ENCODE measurements around the gene FBXO44. TPM values are rescaled to one million over a fixed set of nuclear protein-coding genes. Genes with fewer than 3 reads are reported as not detected.
A peak's percentile ranks its signal among the peaks of the same experiment; 100 is the strongest.

Gene FBXO44
- total RNA-seq, 2 experiments from 2014 or later: 21.6 to 23.6 TPM

DNA sequence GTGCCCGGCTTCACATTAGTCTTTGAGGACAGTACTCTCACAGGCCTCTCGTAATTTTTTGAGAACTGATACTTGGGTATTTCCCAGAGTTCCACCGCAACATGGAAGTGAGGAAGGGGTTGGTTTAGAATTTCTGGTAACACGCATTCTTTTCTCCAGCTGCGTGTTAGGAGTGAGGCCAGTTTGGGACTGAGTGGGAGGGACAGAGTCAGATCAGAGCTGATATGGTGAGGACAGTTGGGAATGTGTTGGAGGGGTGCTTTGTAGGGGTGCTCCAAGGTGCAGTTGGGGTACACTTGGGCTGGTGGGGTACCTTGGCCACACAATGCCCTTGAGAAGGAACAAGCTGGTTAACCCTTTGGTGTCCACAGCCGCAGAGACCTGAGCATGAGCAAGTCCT is 16.1 kb downstream of the FBXO44 start:
- Mint-ChIP-seq H3K9me3 (no peaks in the 10 kb centered on the region), H3K4me1 (ENCODE audit: low read depth) (peaks cover 6% of the 10 kb centered on the region), H3K4me3 (no peak overlapping the region), H3K27me3 (ENCODE audit: low read depth) (no peaks in the 10 kb centered on the region), H3K36me3 (ENCODE audit: low read depth) (peaks cover 11% of the 10 kb centered on the region), H3K27ac (no peak overlapping the region)
- CTCF ChIA-PET: no interaction called here
- intact Hi-C loops (cut with micrococcal nuclease): no loop called here
- DNase-seq: no peak

DNA sequence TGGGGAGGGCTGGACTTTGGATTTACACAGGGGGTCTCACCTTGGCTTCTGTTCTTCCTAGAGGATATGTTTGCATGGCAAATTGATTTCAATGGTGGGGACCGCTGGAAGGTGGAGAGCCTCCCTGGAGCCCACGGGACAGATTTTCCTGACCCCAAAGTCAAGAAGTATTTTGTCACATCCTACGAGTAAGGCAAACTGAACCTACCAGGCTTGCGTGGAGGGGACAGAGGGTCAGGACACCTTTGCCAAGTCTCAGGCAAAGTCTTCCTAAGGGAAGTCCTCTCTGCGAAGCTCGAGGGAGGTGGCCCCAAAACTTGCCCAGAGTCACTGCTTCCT is 16.5 kb downstream of the FBXO44 start:
- DNase-seq: no peak
- Mint-ChIP-seq H3K4me1 (ENCODE audit: low read depth) (peaks cover 6% of the 10 kb centered on the region), H3K27ac (no peak overlapping the region), H3K27me3 (ENCODE audit: low read depth) (no peaks in the 10 kb centered on the region), H3K36me3 (ENCODE audit: low read depth) (peaks cover 13% of the 10 kb centered on the region), H3K9me3 (no peaks in the 10 kb centered on the region), H3K4me3 (no peak overlapping the region)
- CTCF ChIA-PET: no interaction called here
- intact Hi-C loops (cut with micrococcal nuclease): no loop called here

DNA sequence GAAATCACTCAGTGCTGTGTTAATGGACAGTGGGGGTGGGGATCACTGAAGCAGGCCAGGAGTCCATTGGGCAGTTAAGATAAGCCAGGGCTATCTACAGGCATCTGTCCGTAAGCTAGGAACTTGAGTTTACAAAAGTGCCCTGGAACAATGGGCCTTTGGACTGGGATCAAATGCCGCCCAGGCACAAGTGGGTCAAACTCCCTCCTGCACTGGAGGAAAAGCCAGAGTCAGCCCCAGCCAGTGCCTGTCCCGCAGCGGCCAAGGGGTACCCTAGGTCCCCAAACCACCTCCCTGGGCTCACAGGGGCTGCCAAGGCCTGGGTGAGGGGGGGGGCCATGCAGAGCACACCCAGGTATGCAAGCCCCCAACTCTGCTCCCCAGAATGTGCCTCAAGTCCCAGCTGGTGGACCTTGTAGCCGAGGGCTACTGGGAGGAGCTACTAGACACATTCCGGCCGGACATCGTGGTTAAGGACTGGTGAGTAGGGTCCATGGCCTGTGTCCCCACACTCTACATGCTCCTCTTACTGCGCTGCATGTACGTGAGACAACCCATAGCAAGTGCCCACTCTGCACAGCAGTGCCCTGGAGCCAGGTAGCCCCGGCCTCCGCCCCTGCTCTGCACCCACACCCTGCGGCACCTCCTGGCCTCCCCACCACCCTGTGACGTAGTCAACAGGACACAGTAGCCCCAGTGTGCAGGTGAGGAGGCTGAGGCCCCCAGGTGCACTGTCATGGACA is 17.0 kb downstream of the FBXO44 start:
- intact Hi-C loops (cut with micrococcal nuclease): no loop called here
- CTCF ChIA-PET: no interaction called here
- Mint-ChIP-seq H3K4me1 (ENCODE audit: low read depth) (peaks cover 6% of the 10 kb centered on the region), H3K4me3 (no peak overlapping the region), H3K9me3 (no peaks in the 10 kb centered on the region), H3K27ac (no peak overlapping the region), H3K36me3 (ENCODE audit: low read depth) (peaks cover 13% of the 10 kb centered on the region), H3K27me3 (ENCODE audit: low read depth) (no peaks in the 10 kb centered on the region)
- DNase-seq: no peak

DNA sequence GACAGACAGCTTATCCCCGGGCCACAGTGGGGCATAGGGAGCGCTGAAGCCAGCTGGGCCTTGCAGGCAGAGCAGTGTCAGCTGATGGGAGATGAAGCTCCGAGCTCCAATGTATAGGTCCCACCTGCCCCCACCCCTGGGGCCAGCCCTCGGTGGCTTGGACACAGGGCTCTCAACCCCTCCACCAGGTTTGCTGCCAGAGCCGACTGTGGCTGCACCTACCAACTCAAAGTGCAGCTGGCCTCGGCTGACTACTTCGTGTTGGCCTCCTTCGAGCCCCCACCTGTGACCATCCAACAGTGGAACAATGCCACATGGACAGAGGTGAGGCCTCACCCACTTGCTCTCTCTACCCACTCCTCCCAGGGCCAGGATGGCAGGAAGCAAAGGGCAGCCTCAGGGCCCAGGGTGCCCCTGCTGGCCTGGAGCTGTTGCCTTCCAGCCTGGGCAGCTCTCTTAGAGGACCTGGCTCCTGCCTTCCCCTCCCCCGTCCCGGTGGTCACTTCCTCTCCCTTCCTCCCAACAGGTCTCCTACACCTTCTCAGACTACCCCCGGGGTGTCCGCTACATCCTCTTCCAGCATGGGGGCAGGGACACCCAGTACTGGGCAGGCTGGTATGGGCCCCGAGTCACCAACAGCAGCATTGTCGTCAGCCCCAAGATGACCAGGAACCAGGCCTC is 18.6 kb downstream of the FBXO44 start:
- no peak overlapping the region for H3K27ac Mint-ChIP-seq
- CTCF ChIA-PET: interaction anchor here (0.8 to 1.3 kb wide), 2 partner anchors 16 to 38 kb away, joined by 3 to 4 read pairs; no protein-coding TSS in a partner anchor

DNA sequence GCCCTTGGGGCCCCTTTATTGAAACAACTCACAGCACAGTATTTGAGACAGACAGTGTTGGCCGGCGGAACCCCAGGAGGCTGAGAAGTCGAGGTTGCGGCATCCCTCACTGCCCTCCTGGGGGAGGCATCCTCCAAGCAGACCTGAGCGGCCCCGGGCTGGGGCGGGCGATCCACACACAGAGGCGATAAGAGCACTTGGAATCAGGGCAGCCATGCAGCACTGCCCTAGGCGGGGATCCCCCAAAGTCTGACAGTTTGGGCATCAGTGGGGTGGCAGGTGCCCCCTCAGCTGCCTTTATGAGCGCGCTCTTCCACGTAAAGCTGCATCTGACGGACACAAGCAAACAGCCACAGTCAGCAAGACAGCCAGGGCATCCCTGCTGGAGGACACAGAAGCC is 19.8 kb downstream of the FBXO44 start:
- H3K4me1 Mint-ChIP-seq (ENCODE audit: low read depth): peaks cover 5% of the 10 kb centered on the region
- intact Hi-C loops (cut with micrococcal nuclease): no loop called here
- CTCF ChIA-PET: no interaction called here
- H3K9me3 Mint-ChIP-seq: no peaks in the 10 kb centered on the region
- H3K4me3 Mint-ChIP-seq: no peak overlapping the region
- no peak for DNase-seq
- H3K27me3 Mint-ChIP-seq (ENCODE audit: low read depth): no peaks in the 10 kb centered on the region
- peaks cover 18% of the 10 kb centered on the region for H3K36me3 Mint-ChIP-seq (ENCODE audit: low read depth)
- no peak overlapping the region for H3K27ac Mint-ChIP-seq

More for the DNA sequence above, 18.6 kb downstream of the FBXO44 start:
- H3K4me1 Mint-ChIP-seq (ENCODE audit: low read depth): no peaks in the 10 kb centered on the region
- peaks cover 13% of the 10 kb centered on the region for H3K36me3 Mint-ChIP-seq (ENCODE audit: low read depth)
- no peak for DNase-seq
- no peaks in the 10 kb centered on the region for H3K9me3 Mint-ChIP-seq
- no peak overlapping the region for H3K4me3 Mint-ChIP-seq
- H3K27me3 Mint-ChIP-seq (ENCODE audit: low read depth): no peaks in the 10 kb centered on the region
- intact Hi-C loops (cut with micrococcal nuclease): no loop called here

DNA sequence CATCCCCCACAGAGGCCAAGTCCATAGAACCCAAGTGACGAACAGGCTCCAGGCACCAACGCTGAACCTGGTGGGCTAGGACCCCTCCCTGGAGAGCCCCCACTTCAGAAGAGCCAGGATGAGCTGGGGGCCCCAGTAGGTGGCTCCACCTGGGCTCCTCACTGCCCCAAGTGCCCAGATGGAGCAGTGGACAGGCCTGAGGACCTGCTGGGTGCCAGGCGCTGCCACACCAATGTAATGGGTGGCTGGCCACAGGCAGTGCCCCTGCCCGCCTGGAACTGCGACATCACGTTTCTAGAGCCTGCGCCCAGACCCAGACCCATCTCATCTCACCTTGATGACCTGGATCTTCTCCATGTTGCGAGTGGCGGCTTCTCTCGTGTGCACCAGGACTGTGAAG is 20.6 kb downstream of the FBXO44 start:
- no peak overlapping the region for H3K4me3 Mint-ChIP-seq
- H3K36me3 Mint-ChIP-seq (ENCODE audit: low read depth): peaks cover 21% of the 10 kb centered on the region
- peaks cover 8% of the 10 kb centered on the region for H3K4me1 Mint-ChIP-seq (ENCODE audit: low read depth)
- CTCF ChIA-PET: interaction anchor here (0.8 to 0.9 kb wide), 2 partner anchors 11 to 44 kb away, joined by 3 read pairs; partner anchors contain the start of gene FBXO6
- H3K27ac Mint-ChIP-seq: no peak overlapping the region
- H3K27me3 Mint-ChIP-seq (ENCODE audit: low read depth): no peaks in the 10 kb centered on the region
- DNase-seq: no peak
- no peaks in the 10 kb centered on the region for H3K9me3 Mint-ChIP-seq
- intact Hi-C loops (cut with micrococcal nuclease): no loop called here

DNA sequence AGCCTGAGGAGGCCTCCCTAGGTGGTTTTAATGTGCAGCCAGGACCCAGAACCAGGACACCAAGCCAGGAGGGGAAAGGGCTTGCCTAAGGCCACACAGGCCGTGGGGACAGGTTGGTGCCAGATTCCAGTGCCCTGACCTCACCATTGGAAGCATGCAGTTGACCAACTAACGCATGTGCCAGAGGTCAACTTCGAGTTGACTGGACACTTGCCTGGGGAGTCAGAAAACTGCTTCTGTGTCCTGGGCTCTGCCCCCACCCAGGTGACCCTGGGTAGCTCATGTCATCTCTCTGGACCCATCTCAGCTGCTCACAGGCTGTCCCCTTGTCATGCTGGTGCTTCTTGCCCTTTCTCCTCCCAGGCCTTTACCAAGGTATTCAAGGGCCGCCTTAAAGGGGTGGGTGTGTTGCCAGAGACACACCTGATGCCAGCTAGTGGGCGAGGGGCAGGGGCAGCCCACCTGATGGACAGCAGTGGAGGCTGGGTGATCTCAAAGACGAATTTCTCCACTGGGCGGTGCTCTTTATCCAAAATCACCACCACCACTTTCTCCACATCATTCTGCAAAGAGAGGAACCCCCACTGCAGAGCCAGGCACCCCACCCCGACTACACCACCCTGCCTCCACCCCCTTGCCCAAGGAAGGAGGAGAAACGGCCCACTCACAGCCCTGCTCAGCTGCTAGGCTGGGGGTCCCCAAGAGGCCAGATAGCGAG is 21.9 kb downstream of the FBXO44 start:
- DNase-seq: no peak
- H3K36me3 Mint-ChIP-seq (ENCODE audit: low read depth): peaks cover 21% of the 10 kb centered on the region
- no peaks in the 10 kb centered on the region for H3K27me3 Mint-ChIP-seq (ENCODE audit: low read depth)
- H3K27ac Mint-ChIP-seq: no peak overlapping the region
- intact Hi-C loops (cut with micrococcal nuclease): no loop called here
- CTCF ChIA-PET: interaction anchor here (1.5 kb wide), 1 partner anchor 12 kb away, joined by 3 read pairs; no protein-coding TSS in a partner anchor
- H3K4me1 Mint-ChIP-seq (ENCODE audit: low read depth): peaks cover 9% of the 10 kb centered on the region
- H3K9me3 Mint-ChIP-seq: no peaks in the 10 kb centered on the region
- H3K4me3 Mint-ChIP-seq: no peak overlapping the region

DNA sequence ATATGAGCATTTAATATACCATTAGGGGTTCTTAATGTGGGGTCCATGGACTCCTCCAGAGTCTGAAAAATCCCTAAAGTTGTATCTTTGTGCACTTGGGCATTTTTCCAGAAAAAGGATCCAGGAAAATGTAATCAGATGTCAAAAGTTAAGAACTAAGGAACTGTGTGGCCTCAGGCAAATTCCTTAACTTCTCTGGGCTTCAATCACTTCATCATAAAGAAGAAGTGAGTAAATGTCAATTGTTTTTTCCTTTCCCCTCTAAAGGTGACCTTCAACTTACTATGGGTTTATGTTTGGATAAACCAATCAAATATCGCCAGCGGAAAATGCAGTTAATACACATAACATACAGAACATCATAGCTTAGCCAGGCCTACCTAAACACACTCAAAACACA is 23.8 kb downstream of the FBXO44 start:
- intact Hi-C loops (cut with micrococcal nuclease): no loop called here
- peaks cover 10% of the 10 kb centered on the region for H3K4me1 Mint-ChIP-seq (ENCODE audit: low read depth)
- CTCF ChIA-PET: interaction anchor here (0.6 to 1.7 kb wide), 2 partner anchors 41 to 582 kb away, joined by 4 to 6 read pairs; no protein-coding TSS in a partner anchor
- peaks cover 18% of the 10 kb centered on the region for H3K36me3 Mint-ChIP-seq (ENCODE audit: low read depth)
- H3K27ac Mint-ChIP-seq: no peak overlapping the region
- H3K4me3 Mint-ChIP-seq: no peak overlapping the region
- no peaks in the 10 kb centered on the region for H3K27me3 Mint-ChIP-seq (ENCODE audit: low read depth)
- no peaks in the 10 kb centered on the region for H3K9me3 Mint-ChIP-seq
- DNase-seq: no peak

DNA sequence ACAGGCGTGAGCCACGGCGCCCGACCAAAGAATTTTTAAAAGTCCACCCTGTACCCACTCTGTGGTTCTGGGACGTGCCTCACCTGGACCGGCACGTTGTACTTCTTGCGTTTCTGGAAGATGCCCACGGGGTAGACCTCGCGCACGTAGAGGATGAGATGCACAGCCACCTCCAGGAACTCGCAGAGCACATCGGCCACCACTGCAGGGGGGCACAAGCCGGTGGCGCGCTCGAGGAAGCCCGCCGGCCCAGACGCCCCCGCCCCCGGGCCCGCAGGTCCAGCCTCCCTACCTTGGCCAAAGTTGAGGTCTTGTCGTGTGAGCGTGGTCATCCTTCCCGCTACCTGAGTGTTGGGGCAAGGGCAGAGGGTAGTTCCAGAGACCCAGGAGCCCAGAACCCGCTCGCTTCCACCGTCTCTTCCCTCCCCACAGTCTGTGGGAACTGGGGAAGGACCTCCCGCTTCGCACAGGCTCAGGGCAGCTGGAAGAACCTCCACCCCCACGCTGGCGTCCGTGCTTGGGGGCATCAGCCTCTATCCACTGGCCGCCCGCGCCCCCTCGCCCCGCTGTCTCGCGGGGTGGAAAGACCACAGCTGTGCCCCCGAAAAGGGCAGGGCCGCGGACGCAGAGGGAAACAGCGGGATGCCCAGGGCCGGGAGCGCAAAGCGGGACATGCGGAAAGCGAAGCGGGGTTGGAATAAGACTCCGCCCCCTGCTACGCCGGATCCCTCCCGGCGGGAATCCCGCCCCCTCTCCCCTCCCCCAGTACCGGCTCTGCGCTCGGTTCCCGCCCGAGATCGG is 25.8 kb downstream of the FBXO44 start:
- Mint-ChIP-seq H3K4me3 (peak overlapping the region; percentile 85), H3K4me1 (ENCODE audit: low read depth) (peaks cover 10% of the 10 kb centered on the region), H3K36me3 (ENCODE audit: low read depth) (peaks cover 11% of the 10 kb centered on the region), H3K9me3 (no peaks in the 10 kb centered on the region), H3K27me3 (ENCODE audit: low read depth) (no peaks in the 10 kb centered on the region), H3K27ac (peak overlapping the region; percentile 59)
- DNase-seq: no peak
- intact Hi-C loops (cut with micrococcal nuclease): loop anchor here (1.0 to 5.0 kb wide), 4 partner anchors 26 to 228 kb away; partner anchors contain the start of genes FBXO2 and FBXO44
- CTCF ChIA-PET: interaction anchor here (1.2 to 3.5 kb wide), 3 partner anchors 16 to 35 kb away, joined by 5 to 17 read pairs (median 6); partner anchors contain the start of gene FBXO6

DNA sequence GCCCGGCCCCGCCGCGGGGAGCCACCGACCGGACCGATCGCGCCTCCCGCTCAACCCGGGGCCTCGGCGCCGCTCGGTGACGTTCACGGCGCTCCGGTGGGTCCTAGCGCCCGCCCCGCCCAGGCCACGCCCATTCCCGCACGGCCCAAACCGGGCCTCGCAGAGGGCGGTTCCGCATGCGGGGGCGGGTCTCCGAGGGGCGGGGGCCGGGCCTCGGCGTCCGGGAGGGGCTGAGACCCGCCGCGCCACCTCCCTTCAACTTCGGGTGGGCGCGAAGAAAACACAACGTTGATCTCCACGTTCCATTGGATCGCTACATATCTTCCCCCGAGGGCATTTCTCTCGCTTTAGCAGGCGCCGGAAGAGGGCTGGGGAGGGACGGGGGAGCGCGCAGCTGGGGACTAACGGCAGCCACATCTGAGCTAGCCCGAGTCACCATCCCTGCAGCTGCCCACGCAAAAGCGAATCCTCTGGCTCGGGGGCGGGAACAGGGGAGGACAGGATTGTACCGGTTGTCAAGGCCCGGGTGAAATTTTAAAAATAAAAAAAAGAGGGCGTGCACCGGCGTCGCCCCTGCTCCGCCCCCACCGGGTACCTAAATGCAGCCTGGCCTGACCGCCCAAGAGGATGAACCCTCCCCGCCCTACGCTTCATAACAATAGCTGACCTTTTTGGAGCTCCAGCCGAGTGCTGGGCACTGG is 26.5 kb downstream of the FBXO44 start, which contains the start of gene MAD2L2:
TSS of gene MAD2L2 (minus strand) at position 78 of the 701 bp plus-strand sequence. CDS start 547 bp downstream, outside the sequence.
- H3K9me3 Mint-ChIP-seq: no peaks in the 10 kb centered on the region
- intact Hi-C loops (cut with micrococcal nuclease): loop anchor here (1.0 to 5.0 kb wide), 4 partner anchors 26 to 227 kb away; partner anchors contain the start of genes FBXO2 and FBXO44

DNA sequence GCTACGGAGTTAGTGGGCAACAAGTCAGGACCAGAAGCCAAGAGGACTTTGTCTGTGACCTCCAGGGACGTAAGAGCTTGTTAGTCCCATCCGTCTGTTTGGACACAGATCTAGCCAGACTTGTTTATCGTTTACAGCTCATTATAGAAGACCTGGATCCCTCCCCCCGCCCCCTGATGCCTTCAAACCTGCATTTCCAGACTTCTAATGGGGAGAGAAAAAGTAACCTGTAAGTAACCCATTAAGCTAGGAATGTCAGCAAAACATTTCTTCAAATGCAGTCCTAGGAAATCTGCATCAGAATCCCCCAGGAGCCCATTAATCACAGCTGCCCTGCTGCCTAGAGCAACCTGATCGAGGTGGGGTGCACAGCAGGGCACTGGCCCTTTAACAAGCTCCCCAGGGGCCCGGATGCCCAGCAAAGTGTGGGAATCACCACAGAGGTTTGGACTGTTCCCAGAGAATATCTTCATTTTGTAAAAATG is 27.7 kb downstream of the FBXO44 start:
- no peak overlapping the region for H3K27ac Mint-ChIP-seq
- H3K27me3 Mint-ChIP-seq (ENCODE audit: low read depth): no peaks in the 10 kb centered on the region
- peaks cover 10% of the 10 kb centered on the region for H3K4me1 Mint-ChIP-seq (ENCODE audit: low read depth)
- CTCF ChIA-PET: interaction anchor here (0.6 to 3.5 kb wide), 11 partner anchors 11 to 645 kb away, joined by 3 to 17 read pairs (median 3); partner anchors contain the start of genes CLCN6 and FBXO6
- peak overlapping the region; percentile 51 for H3K4me3 Mint-ChIP-seq
- peaks cover 8% of the 10 kb centered on the region for H3K36me3 Mint-ChIP-seq (ENCODE audit: low read depth)
- no peaks in the 10 kb centered on the region for H3K9me3 Mint-ChIP-seq
- intact Hi-C loops (cut with micrococcal nuclease): loop anchor here (5.0 kb wide), 1 partner anchor 50 kb away; no protein-coding TSS in a partner anchor
- no peak for DNase-seq

More for the DNA sequence above, 26.5 kb downstream of the FBXO44 start, which contains the start of gene MAD2L2:
- DNase-seq: peak; percentile 92
- peak within 1 kb of the TSS; percentile 85 for H3K4me3 Mint-ChIP-seq
- H3K36me3 Mint-ChIP-seq (ENCODE audit: low read depth): peaks cover 8% of the 10 kb centered on the region
- no peaks in the 10 kb centered on the region for H3K27me3 Mint-ChIP-seq (ENCODE audit: low read depth)
- CTCF ChIA-PET: interaction anchor here (0.7 to 3.5 kb wide), 5 partner anchors 17 to 644 kb away, joined by 3 to 17 read pairs (median 5); partner anchors contain the start of gene FBXO6
- peak within 1 kb of the TSS; percentile 88 for H3K27ac Mint-ChIP-seq
- H3K4me1 Mint-ChIP-seq (ENCODE audit: low read depth): peaks cover 10% of the 10 kb centered on the region
